OCI-LY3 (cell line): ENCODE measurements around the gene PPP4R1.

Experiments
- EZH2phosphoT487 ChIP-seq: fragments of 200-600 bp; shearing (Covaris generic); IDR thresholded peaks from 2 replicates; pipeline ENCODE4 v1.6.1; 2018; ENCODE audit warnings: antibody characterized with exemption, mixed run types, low read depth
- TF ChIP-seq, protein P1 (sequence below): fragments of 200-600, 300-600 bp; sonication (generic); IDR thresholded peaks from 2 replicates; pipeline ENCODE4 v1.5.1; 2014; ENCODE audit warnings: antibody characterized with exemption, low read length, low read depth

DNA sequence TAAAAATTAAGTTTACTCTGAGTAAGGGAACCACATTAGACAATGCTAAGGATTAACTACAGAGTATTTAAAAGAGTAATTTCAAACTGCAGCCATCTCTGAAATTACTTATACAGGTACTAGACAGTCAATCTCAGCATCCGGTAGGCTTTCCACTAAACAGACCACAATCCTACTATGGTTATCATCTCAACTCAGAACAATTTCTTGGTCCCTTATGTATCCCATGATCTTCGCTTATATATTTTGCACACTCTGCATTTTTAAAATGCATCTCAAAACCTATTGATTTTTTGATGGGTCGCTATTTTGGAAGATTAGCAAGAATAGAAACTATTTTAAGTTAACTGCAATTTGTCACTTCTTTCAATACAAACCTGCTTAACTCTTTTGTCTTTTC lies 1.4 kb downstream of the PPP4R1 start:
- TF ChIP-seq, protein P1, sequence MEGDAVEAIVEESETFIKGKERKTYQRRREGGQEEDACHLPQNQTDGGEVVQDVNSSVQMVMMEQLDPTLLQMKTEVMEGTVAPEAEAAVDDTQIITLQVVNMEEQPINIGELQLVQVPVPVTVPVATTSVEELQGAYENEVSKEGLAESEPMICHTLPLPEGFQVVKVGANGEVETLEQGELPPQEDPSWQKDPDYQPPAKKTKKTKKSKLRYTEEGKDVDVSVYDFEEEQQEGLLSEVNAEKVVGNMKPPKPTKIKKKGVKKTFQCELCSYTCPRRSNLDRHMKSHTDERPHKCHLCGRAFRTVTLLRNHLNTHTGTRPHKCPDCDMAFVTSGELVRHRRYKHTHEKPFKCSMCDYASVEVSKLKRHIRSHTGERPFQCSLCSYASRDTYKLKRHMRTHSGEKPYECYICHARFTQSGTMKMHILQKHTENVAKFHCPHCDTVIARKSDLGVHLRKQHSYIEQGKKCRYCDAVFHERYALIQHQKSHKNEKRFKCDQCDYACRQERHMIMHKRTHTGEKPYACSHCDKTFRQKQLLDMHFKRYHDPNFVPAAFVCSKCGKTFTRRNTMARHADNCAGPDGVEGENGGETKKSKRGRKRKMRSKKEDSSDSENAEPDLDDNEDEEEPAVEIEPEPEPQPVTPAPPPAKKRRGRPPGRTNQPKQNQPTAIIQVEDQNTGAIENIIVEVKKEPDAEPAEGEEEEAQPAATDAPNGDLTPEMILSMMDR, result no peak
- no peak for TF ChIP-seq EZH2phosphoT487
